AG10803 (cell line): ENCODE measurements around the gene KLK6.

Source experiments
- DNase-seq: peaks from one replicate; pipeline ENCODE4 v3.0.0; 2010; ENCODE audit warnings: low read depth
- H3K4me3 ChIP-seq: 2 replicates; pipeline ENCODE4 v1.5.1; 2011; ENCODE audit warnings: mild to moderate bottlenecking, low read length, control low read depth
- CTCF ChIP-seq: conservative IDR thresholded peaks from 2 replicates; pipeline ENCODE4 v1.5.1; 2011; ENCODE audit warnings: mild to moderate bottlenecking, low read length, control low read depth, inconsistent platforms

Gene KLK6

GRCh38 chr19:50968716-50969412 is 527 bp downstream of the KLK6 start:
- DNase-seq: no peak
- TF ChIP-seq CTCF: no peak
- no peak overlapping the region for H3K4me3 ChIP-seq

GRCh38 chr19:50967929-50968715 is 1.3 kb downstream of the KLK6 start:
- no peak for DNase-seq
- TF ChIP-seq CTCF: no peak
- H3K4me3 ChIP-seq: no peak overlapping the region

GRCh38 chr19:50964266-50964665 is 5.1 kb downstream of the KLK6 start:
- no peak overlapping the region for H3K4me3 ChIP-seq
- no peak for DNase-seq
- TF ChIP-seq CTCF: no peak

- no peak for DNase-seq
- no peak for TF ChIP-seq CTCF
- H3K4me3 ChIP-seq: no peak overlapping the region
Observed at GRCh38 chr19:50963381-50963780, 6.0 kb downstream of the KLK6 start.

GRCh38 chr19:50962245-50962644 is 7.1 kb downstream of the KLK6 start:
- DNase-seq: no peak
- H3K4me3 ChIP-seq: no peak overlapping the region
- no peak for TF ChIP-seq CTCF

- H3K4me3 ChIP-seq: no peak overlapping the region
- DNase-seq: no peak
- no peak for TF ChIP-seq CTCF
Observed at GRCh38 chr19:50959731-50960500, 9.5 kb downstream of the KLK6 start.
